ENCODE results near the gene IFNAR1. TPM values are rescaled to one million over a fixed set of nuclear protein-coding genes. Genes with fewer than 3 reads are reported as not detected.

The IFNAR1 gene
- total and polyA plus RNA-seq, 2 experiments from 2014 or later, result 26.9 to 33.4 TPM

DNA sequence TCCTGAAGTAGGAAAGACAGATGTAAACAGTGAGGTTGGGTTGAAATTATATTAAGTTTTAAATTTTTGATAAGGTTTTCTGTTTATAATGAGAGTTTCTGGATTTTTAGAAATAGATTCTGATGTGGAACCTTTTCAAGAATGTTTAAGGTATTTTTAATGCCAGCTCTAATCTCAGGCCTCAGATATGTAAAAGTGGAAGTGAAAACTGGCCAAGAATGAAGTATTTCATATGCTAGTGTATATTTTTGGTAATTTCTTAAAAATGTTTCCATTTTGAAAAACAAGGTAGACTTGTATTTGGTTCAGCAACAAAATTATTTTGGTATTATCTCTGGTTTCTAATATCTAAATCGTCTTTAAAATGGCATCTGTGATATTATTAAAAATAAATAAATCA is 14.4 kb downstream of the IFNAR1 start:
- peaks cover 37% of the 10 kb centered on the region for H3K79me2 ChIP-seq
- H3K4me3 ChIP-seq, result no peak overlapping the region
- H3K4me2 ChIP-seq, result no peak overlapping the region
- no peaks in the 10 kb centered on the region for H3K9me3 ChIP-seq (ENCODE audit: low read depth)
- no peak overlapping the region for H3K27ac ChIP-seq
- 100% methylated on average over 1 of the region's 1 CpG for WGBS (ENCODE audit: low lambda C conversion rate, missing lambda C conversion rate)
- no peaks in the 10 kb centered on the region for H3K27me3 ChIP-seq
- H3K9me2 ChIP-seq (replicated peaks; ENCODE audit: insufficient read depth), result no peaks in the 10 kb centered on the region
- TF ChIP-seq EZH2phosphoT487 (IDR thresholded peaks at IDR 0.05; ENCODE audit: low read depth, severe bottlenecking, unreplicated experiment) (no peak), EZH2 (IDR thresholded peaks at IDR 0.05; ENCODE audit: borderline replicate concordance) (no peak), CTCF (IDR thresholded peaks at IDR 0.05; ENCODE audit: poor library complexity) (no peak)
- no peak overlapping the region for H2AFZ ChIP-seq
- no peaks in the 10 kb centered on the region for H3K4me1 ChIP-seq (ENCODE audit: insufficient read depth)
- no peaks in the 10 kb centered on the region for H4K20me1 ChIP-seq (ENCODE audit: insufficient read depth, poor library complexity, severe bottlenecking)
- no peaks in the 10 kb centered on the region for H3K36me3 ChIP-seq (replicated peaks; ENCODE audit: insufficient read depth, low read depth)
- no peak for DNase-seq (ENCODE audit: low spot score)

- peaks cover 29% of the 10 kb centered on the region for H3K79me2 ChIP-seq
- no peaks in the 10 kb centered on the region for H3K36me3 ChIP-seq (replicated peaks; ENCODE audit: insufficient read depth, low read depth)
- no peak overlapping the region for H2AFZ ChIP-seq
- H4K20me1 ChIP-seq (ENCODE audit: insufficient read depth, poor library complexity, severe bottlenecking), result no peaks in the 10 kb centered on the region
- no peak overlapping the region for H3K27ac ChIP-seq
- TF ChIP-seq CTCF (IDR thresholded peaks at IDR 0.05; ENCODE audit: poor library complexity) (no peak), EZH2phosphoT487 (IDR thresholded peaks at IDR 0.05; ENCODE audit: low read depth, severe bottlenecking, unreplicated experiment) (no peak), EZH2 (IDR thresholded peaks at IDR 0.05; ENCODE audit: borderline replicate concordance) (no peak)
- H3K4me2 ChIP-seq, result no peak overlapping the region
- no peak for DNase-seq (ENCODE audit: low spot score)
- H3K27me3 ChIP-seq, result no peaks in the 10 kb centered on the region
- no peaks in the 10 kb centered on the region for H3K9me2 ChIP-seq (replicated peaks; ENCODE audit: insufficient read depth)
- H3K9me3 ChIP-seq (ENCODE audit: low read depth), result no peaks in the 10 kb centered on the region
- no peak overlapping the region for H3K4me3 ChIP-seq
- 77% methylated on average over 2 of the region's 2 CpGs for WGBS (ENCODE audit: low lambda C conversion rate, missing lambda C conversion rate)
- H3K4me1 ChIP-seq (ENCODE audit: insufficient read depth), result no peaks in the 10 kb centered on the region
These were observed 15.1 kb downstream of the IFNAR1 start for GRCh38 chr21:33339918-33340317.

- H3K9me2 ChIP-seq (replicated peaks; ENCODE audit: insufficient read depth), result no peaks in the 10 kb centered on the region
- H3K9me3 ChIP-seq (ENCODE audit: low read depth), result no peaks in the 10 kb centered on the region
- H3K4me2 ChIP-seq, result no peak overlapping the region
- WGBS (ENCODE audit: low lambda C conversion rate, missing lambda C conversion rate), result 97% methylated on average over 5 of the region's 5 CpGs
- peaks cover 3% of the 10 kb centered on the region for H3K79me2 ChIP-seq
- no peaks in the 10 kb centered on the region for H3K36me3 ChIP-seq (replicated peaks; ENCODE audit: insufficient read depth, low read depth)
- no peak overlapping the region for H3K4me3 ChIP-seq
- no peak overlapping the region for H3K27ac ChIP-seq
- H2AFZ ChIP-seq, result no peak overlapping the region
- TF ChIP-seq EZH2phosphoT487 (IDR thresholded peaks at IDR 0.05; ENCODE audit: low read depth, severe bottlenecking, unreplicated experiment), result no peak
- TF ChIP-seq EZH2 (IDR thresholded peaks at IDR 0.05; ENCODE audit: borderline replicate concordance), result no peak
- TF ChIP-seq CTCF (IDR thresholded peaks at IDR 0.05; ENCODE audit: poor library complexity), result no peak
- H3K4me1 ChIP-seq (ENCODE audit: insufficient read depth), result no peaks in the 10 kb centered on the region
- no peak for DNase-seq (ENCODE audit: low spot score)
- H4K20me1 ChIP-seq (ENCODE audit: insufficient read depth, poor library complexity, severe bottlenecking), result no peaks in the 10 kb centered on the region
- H3K27me3 ChIP-seq, result no peaks in the 10 kb centered on the region
These were observed 21.0 kb downstream of the IFNAR1 start for GRCh38 chr21:33345751-33346238.

GRCh38 chr21:33348706-33349105 is 23.9 kb downstream of the IFNAR1 start:
- Histone ChIP-seq H3K4me1 (ENCODE audit: insufficient read depth) (no peaks in the 10 kb centered on the region), H3K79me2 (no peaks in the 10 kb centered on the region), H3K9me2 (replicated peaks; ENCODE audit: insufficient read depth) (no peaks in the 10 kb centered on the region), H3K9me3 (ENCODE audit: low read depth) (no peaks in the 10 kb centered on the region), H2AFZ (no peak overlapping the region), H3K27ac (no peak overlapping the region), H3K4me3 (no peak overlapping the region), H3K36me3 (replicated peaks; ENCODE audit: insufficient read depth, low read depth) (no peaks in the 10 kb centered on the region), H4K20me1 (ENCODE audit: insufficient read depth, poor library complexity, severe bottlenecking) (no peaks in the 10 kb centered on the region), H3K27me3 (no peaks in the 10 kb centered on the region), H3K4me2 (no peak overlapping the region)
- DNase-seq (ENCODE audit: low spot score), result no peak
- WGBS (ENCODE audit: low lambda C conversion rate, missing lambda C conversion rate), result 99% methylated on average over 3 of the region's 3 CpGs
- TF ChIP-seq CTCF (IDR thresholded peaks at IDR 0.05; ENCODE audit: poor library complexity), result no peak
- TF ChIP-seq EZH2 (IDR thresholded peaks at IDR 0.05; ENCODE audit: borderline replicate concordance), result no peak
- TF ChIP-seq EZH2phosphoT487 (IDR thresholded peaks at IDR 0.05; ENCODE audit: low read depth, severe bottlenecking, unreplicated experiment), result no peak

Data from hepatocyte (in vitro differentiated cells).